ENCODE results near the gene SPAAR. TPM values are rescaled to one million over a fixed set of nuclear protein-coding genes. Genes with fewer than 3 reads are reported as not detected.

Gene SPAAR
- polyA plus RNA-seq, 2 of the 4 experiments (the other 2 are of a cell fraction), result not detected

GRCh38 chr9:35960039-35960655, 50.9 kb downstream of the SPAAR start:
- ChIA-PET CTCF (interaction anchor here (1.2 to 7.5 kb wide), 5 partner anchors 14 to 62 kb away, joined by 3 to 104 read pairs (median 7); no protein-coding TSS in a partner anchor), POLR2A (no interaction called here)
- DNase-seq (ENCODE audit: low read depth in 1 of 2, low spot score in 1 of 2) (no peak), FAIRE-seq (no peak), ATAC-seq (no peak)
- 35% methylated on average over 3 of the region's 3 CpGs for WGBS (ENCODE audit: missing lambda C conversion rate)
- no peak overlapping the region for H3K27ac ChIP-seq
- no peak overlapping the region for H3K4me3 ChIP-seq
- TF ChIP-seq RAD21 (conservative IDR thresholded peaks at IDR 0.05 in 1 of 2, IDR thresholded peaks at IDR 0.05 in 1 of 2) (no peak), JUN (IDR thresholded peaks at IDR 0.05) (no peak), MAZ (IDR thresholded peaks at IDR 0.05; ENCODE audit: borderline replicate concordance, low read depth, low read length) (no peak), MYC (IDR thresholded peaks at IDR 0.05; ENCODE audit: borderline replicate concordance, low read length) (no peak), HDAC2 (IDR thresholded peaks at IDR 0.05) (no peak)
- H3K9me3 ChIP-seq, result no peaks in the 10 kb centered on the region
- no peak overlapping the region for H3K4me2 ChIP-seq
- H3K4me1 ChIP-seq, result peaks cover 4% of the 10 kb centered on the region; the same call in 1 of the 3 replicates

Other genes with a start within 250 kb of the SPAAR start
- gene ARHGEF39, start 244.3 kb upstream of the SPAAR start, polyA plus RNA-seq (2011; rRNA removed), result 17.6 and 21.4 TPM in 2 replicates
- 16.7 to 19.5 TPM (median 18.3 TPM) in 3 replicates for gene ARHGEF39, start 244.3 kb upstream of the SPAAR start, polyA plus RNA-seq (2017; fragmentation: RNase III; extraction: RNeasy Plus Mini Kit Qiagen cat#74134 plus additional on column Dnase treatment)
- gene CA9, start 235.6 kb upstream of the SPAAR start, polyA plus RNA-seq (2011; rRNA removed), result 16.3 and 32.9 TPM in 2 replicates
- 2.5 to 5.6 TPM (median 4.5 TPM) in 3 replicates for gene CA9, start 235.6 kb upstream of the SPAAR start, polyA plus RNA-seq (2017; fragmentation: RNase III; extraction: RNeasy Plus Mini Kit Qiagen cat#74134 plus additional on column Dnase treatment)
- gene TPM2, start 219.6 kb upstream of the SPAAR start, polyA plus RNA-seq (2011; rRNA removed), result 154 and 281 TPM in 2 replicates
- gene TPM2, start 219.6 kb upstream of the SPAAR start, polyA plus RNA-seq (2017; fragmentation: RNase III; extraction: RNeasy Plus Mini Kit Qiagen cat#74134 plus additional on column Dnase treatment), result 956 to 1,105 TPM (median 1,022 TPM) in 3 replicates
- gene TLN1, start 177.3 kb upstream of the SPAAR start, polyA plus RNA-seq (2011; rRNA removed), result 65.5 and 72.1 TPM in 2 replicates
- 108 to 119 TPM (median 117 TPM) in 3 replicates for gene TLN1, start 177.3 kb upstream of the SPAAR start, polyA plus RNA-seq (2017; fragmentation: RNase III; extraction: RNeasy Plus Mini Kit Qiagen cat#74134 plus additional on column Dnase treatment)
- gene CREB3, start 176.8 kb upstream of the SPAAR start, polyA plus RNA-seq (2011; rRNA removed), result 33.3 and 36.0 TPM in 2 replicates
- 51.3 to 54.0 TPM (median 51.7 TPM) in 3 replicates for gene CREB3, start 176.8 kb upstream of the SPAAR start, polyA plus RNA-seq (2017; fragmentation: RNase III; extraction: RNeasy Plus Mini Kit Qiagen cat#74134 plus additional on column Dnase treatment)
- 40.0 and 47.4 TPM in 2 replicates for gene GBA2, start 160.3 kb upstream of the SPAAR start, polyA plus RNA-seq (2011; rRNA removed)
- gene GBA2, start 160.3 kb upstream of the SPAAR start, polyA plus RNA-seq (2017; fragmentation: RNase III; extraction: RNeasy Plus Mini Kit Qiagen cat#74134 plus additional on column Dnase treatment), result 34.8 to 39.5 TPM (median 38.9 TPM) in 3 replicates
- gene RGP1, start 160.2 kb upstream of the SPAAR start, polyA plus RNA-seq (2011; rRNA removed), result 16.6 and 20.2 TPM in 2 replicates
- 15.0 to 16.1 TPM (median 15.3 TPM) in 3 replicates for gene RGP1, start 160.2 kb upstream of the SPAAR start, polyA plus RNA-seq (2017; fragmentation: RNase III; extraction: RNeasy Plus Mini Kit Qiagen cat#74134 plus additional on column Dnase treatment)
- 0.24 TPM in 1 of 2 replicates, not detected in the other for gene MSMP, start 155.2 kb upstream of the SPAAR start, polyA plus RNA-seq (2011; rRNA removed)
- not detected in 3 replicates for gene MSMP, start 155.2 kb upstream of the SPAAR start, polyA plus RNA-seq (2017; fragmentation: RNase III; extraction: RNeasy Plus Mini Kit Qiagen cat#74134 plus additional on column Dnase treatment)
- 18.8 and 22.8 TPM in 2 replicates for gene NPR2, start 117.9 kb upstream of the SPAAR start, polyA plus RNA-seq (2011; rRNA removed)
- gene NPR2, start 117.9 kb upstream of the SPAAR start, polyA plus RNA-seq (2017; fragmentation: RNase III; extraction: RNeasy Plus Mini Kit Qiagen cat#74134 plus additional on column Dnase treatment), result 7.8 to 8.2 TPM (median 7.8 TPM) in 3 replicates
- 0.17 and 0.31 TPM in 2 replicates for gene SPAG8, start 97.2 kb upstream of the SPAAR start, polyA plus RNA-seq (2011; rRNA removed)
- 0.45 to 0.71 TPM (median 0.54 TPM) in 3 replicates for gene SPAG8, start 97.2 kb upstream of the SPAAR start, polyA plus RNA-seq (2017; fragmentation: RNase III; extraction: RNeasy Plus Mini Kit Qiagen cat#74134 plus additional on column Dnase treatment)
- 46.9 and 47.3 TPM in 2 replicates for gene HINT2, start 94.4 kb upstream of the SPAAR start, polyA plus RNA-seq (2011; rRNA removed)
- gene HINT2, start 94.4 kb upstream of the SPAAR start, polyA plus RNA-seq (2017; fragmentation: RNase III; extraction: RNeasy Plus Mini Kit Qiagen cat#74134 plus additional on column Dnase treatment), result 59.0 to 69.2 TPM (median 68.5 TPM) in 3 replicates
- gene FAM221B, start 80.8 kb upstream of the SPAAR start, polyA plus RNA-seq (2011; rRNA removed), result not detected in 2 replicates
- gene FAM221B, start 80.8 kb upstream of the SPAAR start, polyA plus RNA-seq (2017; fragmentation: RNase III; extraction: RNeasy Plus Mini Kit Qiagen cat#74134 plus additional on column Dnase treatment), result not detected in 3 replicates
- gene TMEM8B, start 80.3 kb upstream of the SPAAR start, polyA plus RNA-seq (2011; rRNA removed), result 1.8 and 2.0 TPM in 2 replicates
- gene TMEM8B, start 80.3 kb upstream of the SPAAR start, polyA plus RNA-seq (2017; fragmentation: RNase III; extraction: RNeasy Plus Mini Kit Qiagen cat#74134 plus additional on column Dnase treatment), result 1.7 to 2.4 TPM (median 2.2 TPM) in 3 replicates
- gene OR13J1, start 39.1 kb upstream of the SPAAR start, polyA plus RNA-seq (2011; rRNA removed), result not detected in 2 replicates
- not detected in 3 replicates for gene OR13J1, start 39.1 kb upstream of the SPAAR start, polyA plus RNA-seq (2017; fragmentation: RNase III; extraction: RNeasy Plus Mini Kit Qiagen cat#74134 plus additional on column Dnase treatment)
- gene HRCT1, start 3.3 kb upstream of the SPAAR start, polyA plus RNA-seq (2011; rRNA removed), result 0.21 TPM in 1 of 2 replicates, not detected in the other
- gene HRCT1, start 3.3 kb upstream of the SPAAR start, polyA plus RNA-seq (2017; fragmentation: RNase III; extraction: RNeasy Plus Mini Kit Qiagen cat#74134 plus additional on column Dnase treatment), result 0.22 to 0.41 TPM in 2 of 3 replicates, not detected in the other
- not detected in 2 replicates for gene OR2S2, start 48.7 kb downstream of the SPAAR start, polyA plus RNA-seq (2011; rRNA removed)
- not detected in 3 replicates for gene OR2S2, start 48.7 kb downstream of the SPAAR start, polyA plus RNA-seq (2017; fragmentation: RNase III; extraction: RNeasy Plus Mini Kit Qiagen cat#74134 plus additional on column Dnase treatment)
- gene RECK, start 127.4 kb downstream of the SPAAR start, polyA plus RNA-seq (2011; rRNA removed), result 8.3 and 8.7 TPM in 2 replicates
- 5.0 to 5.7 TPM (median 5.1 TPM) in 3 replicates for gene RECK, start 127.4 kb downstream of the SPAAR start, polyA plus RNA-seq (2017; fragmentation: RNase III; extraction: RNeasy Plus Mini Kit Qiagen cat#74134 plus additional on column Dnase treatment)
- 6.2 and 9.0 TPM in 2 replicates for gene GLIPR2, start 227.2 kb downstream of the SPAAR start, polyA plus RNA-seq (2011; rRNA removed)
- 13.5 to 16.9 TPM (median 16.0 TPM) in 3 replicates for gene GLIPR2, start 227.2 kb downstream of the SPAAR start, polyA plus RNA-seq (2017; fragmentation: RNase III; extraction: RNeasy Plus Mini Kit Qiagen cat#74134 plus additional on column Dnase treatment)

Data from A549 (cell line).